ENCODE results near the gene TRAPPC14. TPM values are rescaled to one million over a fixed set of nuclear protein-coding genes. Genes with fewer than 3 reads are reported as not detected.

TRAPPC14 gene
- total RNA-seq, 1 donor from 2014 or later, result 16.3 TPM

- FAIRE-seq, result no peak
- no peak for DNase-seq (ENCODE audit: low spot score in 2 of 2)
Measured at GRCh38 chr7:100175296-100175935, 16.9 kb upstream of the TRAPPC14 start.

GRCh38 chr7:100174582-100174981 lies 16.1 kb upstream of the TRAPPC14 start:
- no peak for FAIRE-seq

DNA sequence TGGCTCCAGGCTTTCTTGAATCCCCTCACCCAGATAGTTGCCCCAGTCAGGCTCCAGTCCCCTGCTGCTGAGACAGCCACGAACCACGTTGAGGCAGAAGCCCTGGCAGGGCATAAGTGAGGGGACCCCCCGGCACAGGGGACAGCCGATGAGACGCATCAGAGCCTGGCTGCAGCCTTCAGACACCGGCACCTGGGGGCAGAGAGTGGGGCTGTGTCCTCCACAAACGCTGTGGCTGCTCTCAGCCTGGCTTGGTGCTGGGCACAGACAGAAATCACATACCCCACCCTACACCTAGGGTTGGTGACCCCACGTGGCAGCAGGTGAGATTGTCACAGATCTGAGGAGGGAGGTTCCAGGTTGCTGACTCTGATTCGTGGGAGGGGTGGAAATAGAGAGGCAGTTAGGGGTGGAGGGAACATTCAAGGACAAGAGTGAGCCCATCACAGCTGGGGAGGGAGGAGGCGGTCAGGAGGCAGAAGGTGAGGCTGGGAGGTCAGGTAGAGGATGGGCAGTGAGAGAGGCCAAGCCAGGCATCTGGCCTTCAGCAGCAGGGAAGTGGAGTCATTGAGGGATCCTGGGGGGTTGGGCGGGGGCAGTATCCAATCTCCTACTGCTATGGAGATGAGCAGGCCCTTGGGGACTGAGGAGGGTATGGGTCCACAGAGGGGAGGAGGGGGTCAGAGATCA lies 15.4 kb upstream of the TRAPPC14 start:
- FAIRE-seq (no peak), DNase-seq (ENCODE audit: low spot score in 2 of 2) (no peak)

More at GRCh38 chr7:100174582-100174981, 16.1 kb upstream of the TRAPPC14 start:
- no peak for DNase-seq (ENCODE audit: low spot score in 2 of 2)

DNA sequence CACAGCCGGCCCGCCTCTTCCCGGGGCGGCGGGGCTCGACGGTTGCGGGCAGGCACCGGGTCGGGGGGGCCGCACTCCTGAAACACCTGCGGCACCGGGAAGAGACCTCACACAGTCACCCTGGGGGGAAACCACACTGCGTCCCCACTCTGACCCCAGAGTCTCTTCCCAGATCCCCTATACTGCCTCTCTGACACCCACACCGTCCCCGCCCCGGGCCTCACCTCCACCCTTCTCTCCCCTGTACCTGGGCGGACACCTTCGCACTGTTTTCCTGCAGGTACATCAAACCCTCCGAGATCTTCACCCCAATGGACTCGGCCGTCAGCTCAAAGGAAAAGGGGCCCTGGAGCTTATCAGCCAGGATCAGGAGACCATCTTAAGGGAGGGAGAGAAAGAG lies 13.3 kb upstream of the TRAPPC14 start:
- DNase-seq (ENCODE audit: low spot score in 2 of 2) (peak in 1 of 2 donors; percentile 27), FAIRE-seq (no peak)

DNA sequence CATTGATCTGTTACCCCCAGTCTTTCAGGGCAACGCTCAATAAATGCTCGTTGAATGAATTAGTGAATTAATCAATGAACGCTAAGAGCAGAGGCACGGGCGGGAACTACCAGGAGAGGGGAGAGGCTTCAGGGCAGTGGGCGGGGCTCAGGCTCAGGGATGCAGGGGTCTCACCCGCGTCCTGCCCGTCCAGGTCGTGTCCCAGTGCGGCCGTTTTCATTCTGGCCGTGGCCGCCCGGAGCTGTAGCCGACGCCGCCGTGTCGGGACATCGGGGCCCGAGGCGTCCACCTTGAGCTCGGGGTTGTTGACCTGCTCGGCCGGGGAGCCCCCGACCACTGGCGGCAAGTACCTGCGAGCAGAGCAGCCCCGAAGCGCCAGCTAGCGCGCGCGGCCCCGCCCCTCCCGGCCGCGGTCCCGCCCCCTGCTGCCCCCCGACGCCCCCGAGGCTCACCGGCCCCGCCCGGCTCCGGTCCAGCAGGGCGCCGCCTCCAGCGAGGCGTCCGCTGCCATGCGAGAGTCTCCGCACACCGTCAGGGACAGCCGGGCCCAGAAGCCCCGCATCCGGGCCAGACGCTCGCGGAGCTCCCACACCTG lies 12.7 kb upstream of the TRAPPC14 start:
- FAIRE-seq (no peak), DNase-seq (ENCODE audit: low spot score in 2 of 2) (peak; percentile 41 to 52)

DNA sequence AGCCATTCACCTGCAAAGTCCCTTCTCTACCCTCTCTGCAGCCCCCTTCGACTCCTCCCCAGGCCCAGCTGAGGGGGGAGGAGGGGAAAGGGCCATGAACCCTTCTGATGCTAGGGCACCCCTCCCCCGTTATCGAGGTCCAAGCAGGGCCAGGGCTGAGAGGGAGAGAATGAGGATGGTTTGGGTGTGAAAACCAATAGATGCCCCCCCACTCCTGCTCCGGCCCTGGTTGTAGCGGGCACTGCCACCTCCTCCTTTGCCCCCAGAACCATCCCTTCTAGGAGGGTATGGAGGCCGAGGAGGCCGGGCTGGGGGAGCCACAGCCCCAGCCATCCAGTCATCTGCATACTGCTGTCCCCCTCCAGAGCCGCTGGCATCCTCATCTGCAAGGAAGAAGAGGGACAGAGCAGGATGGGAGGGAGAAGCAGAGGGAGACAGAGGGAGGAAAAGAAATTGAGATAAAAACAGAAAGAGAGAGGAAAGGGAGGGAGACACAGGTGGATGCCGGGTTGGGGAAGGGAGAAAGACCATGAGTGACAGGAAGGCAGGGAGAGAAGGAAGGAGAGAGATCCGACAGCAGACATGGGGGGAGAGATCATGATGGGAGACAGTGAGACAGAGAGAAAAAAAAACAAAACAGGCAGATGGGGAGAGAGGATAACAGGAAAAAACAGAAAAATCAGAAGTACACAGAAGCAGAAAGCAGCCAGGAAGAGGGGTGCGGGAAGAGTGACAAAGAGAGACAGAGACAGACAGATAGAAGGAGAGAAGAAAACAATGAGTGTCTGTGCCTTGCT lies 11.8 kb upstream of the TRAPPC14 start:
- DNase-seq (ENCODE audit: low spot score in 2 of 2) (peak; percentile 15 to 42), FAIRE-seq (no peak)

DNA sequence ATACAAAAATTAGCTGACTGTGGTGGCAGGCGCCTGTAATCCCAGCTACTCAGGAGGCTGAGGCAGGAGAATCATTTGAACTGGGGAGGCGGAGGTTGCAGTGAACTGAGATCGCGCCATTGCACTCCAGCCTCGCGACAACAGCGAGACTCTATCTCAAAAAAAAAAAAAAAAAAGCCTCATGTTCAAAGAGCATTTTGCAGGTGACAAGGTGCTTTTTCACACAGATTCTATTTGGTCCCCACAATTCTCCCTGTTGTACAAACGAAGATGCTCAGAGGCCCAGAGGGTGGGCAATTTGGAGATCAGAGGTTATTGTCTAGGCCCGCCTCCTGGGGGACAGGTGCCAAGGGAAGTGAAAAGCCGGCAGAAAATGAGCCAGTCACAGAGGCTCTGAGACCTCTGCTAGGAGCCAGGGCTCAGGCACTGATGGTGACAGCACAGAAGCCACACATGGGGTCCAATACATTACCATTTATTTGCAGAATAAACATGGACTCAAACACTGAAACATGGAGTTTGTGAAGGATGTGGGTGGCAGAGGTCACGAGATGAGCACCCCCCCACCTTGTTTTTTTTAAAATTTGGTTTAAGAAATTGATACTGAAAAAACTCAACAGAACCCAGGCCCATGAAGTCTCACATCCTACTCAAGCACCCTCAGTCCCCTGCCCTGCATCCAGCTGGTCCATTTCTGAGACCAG lies 10.8 kb upstream of the TRAPPC14 start:
- peak in 1 of 2 donors; percentile 24 for DNase-seq (ENCODE audit: low spot score in 2 of 2)
- FAIRE-seq, result no peak

- FAIRE-seq (no peak), DNase-seq (ENCODE audit: low spot score in 2 of 2) (peak; percentile 14 to 20)
Measured at GRCh38 chr7:100167912-100168323, 9.4 kb upstream of the TRAPPC14 start.

DNA sequence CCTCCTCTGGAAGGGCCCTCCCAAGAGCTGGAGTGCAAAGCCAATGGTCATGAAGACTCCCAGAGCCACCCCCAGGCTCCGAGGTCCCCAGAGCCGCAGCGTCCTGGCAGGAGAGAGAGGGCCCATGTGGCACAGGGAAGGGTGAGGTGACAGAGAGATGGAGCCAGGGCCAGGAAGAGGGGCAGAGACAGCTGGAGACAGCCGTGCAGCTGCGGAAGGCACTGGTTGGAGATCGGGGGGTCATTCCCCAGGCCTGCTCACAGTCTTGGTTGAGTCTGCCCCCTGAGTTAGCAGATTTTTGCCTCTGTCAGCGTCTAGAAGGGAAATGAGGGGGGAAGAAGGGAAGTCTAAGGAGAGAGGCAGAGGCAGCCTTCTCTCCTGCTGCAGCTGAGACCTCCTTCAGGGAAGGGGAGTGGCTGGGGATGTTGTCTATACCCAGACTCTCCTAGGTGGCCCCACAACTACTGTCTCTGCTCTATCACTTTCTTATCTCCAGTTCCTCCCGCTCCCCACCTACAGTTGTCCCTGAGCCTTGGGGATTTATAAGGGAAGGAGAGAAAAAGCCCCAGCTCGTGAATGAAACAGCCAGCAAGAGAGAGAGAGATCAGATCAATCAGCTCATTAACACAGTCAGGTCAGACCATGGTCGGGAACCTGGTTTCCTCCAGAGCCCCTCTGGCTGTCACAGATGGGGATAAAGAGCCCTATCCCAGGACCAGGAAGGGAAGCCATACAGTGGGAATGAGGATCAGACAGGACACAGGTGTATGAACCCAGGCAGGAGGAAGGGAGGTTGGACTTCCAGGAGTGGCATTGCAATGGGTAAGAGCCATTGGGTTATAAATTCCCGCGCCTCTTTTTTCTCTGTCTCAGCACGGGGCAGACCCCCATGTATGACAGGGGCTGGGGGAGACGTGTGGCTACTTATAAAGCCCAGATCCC lies 8.7 kb upstream of the TRAPPC14 start:
- FAIRE-seq, result no peak
- DNase-seq (ENCODE audit: low spot score in 2 of 2), result peak; percentile 13 to 22

DNA sequence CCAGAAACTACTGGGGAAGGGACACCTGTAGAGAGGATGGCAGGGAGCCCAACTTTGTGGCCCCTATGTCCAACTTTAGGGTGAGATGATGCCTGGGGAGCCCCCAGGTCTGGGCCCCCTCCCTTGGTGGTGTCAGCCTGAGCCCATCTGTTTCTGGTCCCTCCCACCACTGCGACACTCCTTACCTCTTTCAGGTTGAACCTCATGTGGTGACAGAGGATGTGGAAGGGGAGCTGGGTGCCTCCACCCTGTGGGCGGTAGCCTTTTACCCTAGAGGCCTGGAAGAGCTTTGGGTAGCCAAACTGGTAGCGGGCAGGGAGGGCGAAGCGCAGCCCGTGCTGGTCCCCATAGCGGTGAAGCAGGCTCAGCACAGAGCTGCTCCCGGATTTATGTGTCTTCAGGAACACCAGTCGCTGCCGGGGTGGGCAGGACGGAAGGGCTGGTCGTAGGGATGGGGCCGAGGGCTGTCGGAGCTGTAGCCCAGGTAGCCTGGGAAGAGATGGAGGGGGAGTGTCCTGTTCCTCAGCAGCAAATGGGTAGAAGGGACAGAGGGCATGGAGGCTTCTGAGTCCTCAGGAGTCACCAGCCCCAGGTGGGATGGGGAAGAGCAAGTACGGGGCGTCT lies 7.9 kb upstream of the TRAPPC14 start:
- no peak for DNase-seq (ENCODE audit: low spot score in 2 of 2)
- no peak for FAIRE-seq

- DNase-seq (ENCODE audit: low spot score in 2 of 2) (no peak), FAIRE-seq (no peak)
Measured at GRCh38 chr7:100163871-100164270, 5.3 kb upstream of the TRAPPC14 start.

- FAIRE-seq (no peak), DNase-seq (ENCODE audit: low spot score in 2 of 2) (no peak)
Measured at GRCh38 chr7:100163006-100163531, 4.5 kb upstream of the TRAPPC14 start.

DNA sequence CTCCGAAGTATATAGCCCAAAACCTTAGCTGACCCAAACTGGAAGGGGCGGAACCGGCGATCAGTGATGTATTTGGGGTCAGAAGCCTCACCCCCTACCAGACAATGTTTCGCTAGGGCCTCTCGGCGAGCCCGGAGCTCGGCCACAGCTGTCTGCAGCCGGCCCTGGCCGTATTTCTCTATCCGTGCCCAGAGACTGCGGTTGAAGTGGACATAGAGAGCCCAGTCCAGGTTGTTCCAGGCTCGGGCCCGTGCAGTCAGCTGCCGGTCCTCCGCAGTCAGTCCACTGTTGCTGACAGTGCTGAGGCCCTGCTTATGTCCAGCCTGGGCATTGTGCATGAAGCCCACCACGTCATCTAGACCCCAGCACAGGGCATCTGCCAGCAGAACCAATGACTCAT lies 1.5 kb upstream of the TRAPPC14 start:
- DNase-seq (ENCODE audit: low spot score in 2 of 2) (no peak), FAIRE-seq (no peak)

- DNase-seq (ENCODE audit: low spot score in 2 of 2), result no peak
- no peak for FAIRE-seq
Measured at GRCh38 chr7:100159099-100159623, 638 bp upstream of the TRAPPC14 start.

DNA sequence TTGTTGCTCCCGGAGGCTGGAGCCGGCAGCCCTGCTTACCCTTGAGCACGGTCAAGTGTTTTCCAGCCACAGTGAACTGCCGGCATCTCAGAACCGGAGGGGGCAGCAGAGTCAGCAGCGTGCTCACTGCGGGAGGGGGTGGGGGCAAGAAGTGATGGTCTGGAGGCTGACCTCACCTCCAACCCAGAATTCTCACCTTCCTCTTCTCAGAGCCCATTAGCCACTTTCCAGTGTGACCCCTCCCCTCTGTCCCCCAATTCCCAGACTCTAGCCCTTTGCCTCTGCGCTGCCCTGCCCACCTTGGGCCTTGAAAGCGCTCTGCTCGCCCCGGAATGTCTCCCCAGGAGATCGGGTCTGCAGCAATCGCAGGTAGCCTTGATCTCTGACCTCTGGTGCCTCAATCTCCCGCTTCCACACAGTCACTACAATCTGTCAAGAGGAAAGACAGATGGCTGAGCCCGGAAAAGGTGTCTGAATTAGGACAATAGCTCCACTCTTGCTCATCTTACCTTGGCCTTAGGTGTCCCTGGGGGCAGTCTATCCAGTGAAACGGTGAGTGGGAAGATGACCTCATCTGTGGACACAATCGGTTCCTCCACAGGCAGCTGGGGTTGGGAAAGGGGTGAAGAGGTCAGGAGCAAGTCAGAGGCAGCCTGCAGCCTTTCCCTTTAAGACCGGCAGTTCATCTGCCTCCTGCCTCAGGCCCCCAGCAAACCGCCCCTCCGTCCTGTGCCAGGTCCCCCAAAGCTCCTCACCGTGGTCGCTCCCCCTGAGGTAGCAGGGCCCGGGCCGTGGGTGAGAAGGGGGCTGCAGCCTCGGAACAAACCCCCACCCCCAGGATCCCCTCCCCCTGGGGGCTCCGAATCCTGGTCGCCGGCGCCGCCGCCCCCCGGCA lies 942 bp downstream of the TRAPPC14 start:
- FAIRE-seq, result no peak
- DNase-seq (ENCODE audit: low spot score in 2 of 2), result peak; percentile 51 to 58

DNA sequence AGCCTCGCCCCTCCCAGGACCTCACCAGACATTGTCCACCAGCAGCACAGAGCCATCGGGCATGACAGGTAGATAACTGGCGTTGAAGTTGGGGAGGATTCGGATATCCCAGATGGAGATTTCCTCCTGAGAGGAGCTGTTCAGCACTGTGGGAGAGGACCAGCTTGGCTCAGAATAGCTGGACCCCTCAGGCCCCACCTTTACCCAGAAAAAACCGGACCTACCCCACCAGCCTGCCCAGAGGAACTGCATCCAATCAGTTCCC lies 1.5 kb downstream of the TRAPPC14 start:
- peak in 1 of 2 donors; percentile 32 for DNase-seq (ENCODE audit: low spot score in 2 of 2)

DNA sequence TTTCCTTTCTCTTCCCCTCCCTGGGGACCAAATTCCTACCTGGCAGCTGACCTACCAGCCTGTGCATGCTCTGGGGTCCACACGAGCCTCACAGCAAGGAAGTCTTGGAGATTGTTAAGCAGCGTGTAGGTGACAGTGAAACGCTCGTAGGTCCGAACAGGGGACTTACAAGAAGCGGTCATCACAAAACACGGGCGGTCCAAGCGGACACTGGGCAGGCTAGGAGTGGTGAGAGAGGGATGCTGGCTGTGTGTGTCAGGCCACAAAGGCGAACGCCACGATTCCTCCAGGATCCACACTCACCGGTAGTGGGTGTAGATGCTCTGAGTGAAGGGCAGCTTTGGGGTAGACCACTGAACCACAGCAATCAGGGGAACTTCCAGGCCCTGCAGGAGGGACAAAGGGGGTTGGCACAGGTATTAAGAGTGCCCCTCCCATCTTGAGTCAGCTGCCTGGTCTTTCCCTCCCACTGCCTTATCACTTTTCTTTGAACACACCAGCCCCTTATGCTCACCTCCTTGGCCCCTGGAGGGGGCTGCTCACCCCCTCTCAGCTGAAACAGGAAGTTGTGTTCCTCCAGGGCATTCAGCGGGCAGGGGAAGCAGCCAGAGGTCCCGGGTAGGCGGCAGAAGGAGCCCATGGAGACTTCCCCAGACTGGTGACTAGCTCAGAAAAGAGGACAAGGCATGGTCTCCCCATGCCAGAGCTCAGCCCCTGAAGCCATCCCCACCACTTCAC lies 2.0 kb downstream of the TRAPPC14 start:
- FAIRE-seq (no peak), DNase-seq (ENCODE audit: low spot score in 2 of 2) (peak in 1 of 2 donors; percentile 24)

More for the DNA sequence above, 1.5 kb downstream of the TRAPPC14 start:
- FAIRE-seq, result no peak
